Thyroid gland (tissue), 4 donors: ENCODE results near the gene MRPL9. TPM values are rescaled to one million over a fixed set of nuclear protein-coding genes. Genes with fewer than 3 reads are reported as not detected.

Experiments
- DNase-seq, 2 donors: peaks; one replicate each; pipeline ENCODE4 v3.0.0-alpha.2; 2019
- H3K27ac ChIP-seq, 3 donors: fragments of 200-600 bp; sonication (generic); 1 replicate in 2 of 3; 2 replicates in 1 of 3; pipeline ENCODE4 v1.5.1; 2016 to 2019; ENCODE audit warnings: mild to moderate bottlenecking in 1 of 3, moderate library complexity in 1 of 3
- H3K27me3 ChIP-seq: fragments of 200-600 bp; sonication (generic); one replicate; pipeline ENCODE4 v1.5.1; 2019
- H3K36me3 ChIP-seq, 2 donors: fragments of 200-600 bp; sonication (generic); one replicate each; pipeline ENCODE4 v1.5.1; 2016 to 2019
- H3K4me1 ChIP-seq, 2 donors: fragments of 200-600 bp; sonication (generic); one replicate each; pipeline ENCODE4 v1.5.1; 2017 to 2019
- H3K4me3 ChIP-seq, 3 donors: fragments of 200-600 bp; sonication (generic); replicated peaks in 1 of 3; 1 replicate in 2 of 3; 2 replicates in 1 of 3; pipeline ENCODE4 v1.5.1; 2016; ENCODE audit warnings: mild to moderate bottlenecking in 1 of 3
- H3K9me3 ChIP-seq: fragments of 200-600 bp; sonication (generic); one replicate; pipeline ENCODE4 v1.5.1; 2017
- CTCF ChIP-seq, 6 experiments: fragments of 200-600 bp in 3 of 6; fragments of 450-650 bp in 3 of 6; sonication (generic) in 3 of 6; IDR thresholded peaks; one replicate each; pipeline ENCODE4 v1.5.1; 2016 to 2019; ENCODE audit warnings: antibody characterized with exemption in 6 of 6, mild to moderate bottlenecking in 2 of 6, inconsistent platforms in 1 of 6, moderate library complexity in 1 of 6
- POLR2A ChIP-seq, 2 donors: fragments of 450-650 bp; IDR thresholded peaks; one replicate each; pipeline ENCODE4 v1.6.1; 2017; ENCODE audit warnings: antibody characterized with exemption in 2 of 2, mild to moderate bottlenecking in 2 of 2, moderate library complexity in 1 of 2
- WGBS, 2 donors: methylation state at CpG; one replicate each; pipeline ENCODE4 v1.1.5; 2017; 5-methylcytosine and 5-hydroxymethylcytosine counted together
- intact Hi-C: fragments of 100-400 bp; cut with DNase I; formaldehyde crosslinking; loops from one replicate; pipeline ENCODE4 v1.15.1; 2023
- total RNA-seq, 4 donors: library from RNA; depleted of rRNA; stranded (reverse); fragments of >200 nt; gene quantifications; one replicate each; pipeline ENCODE4 v1.2.3, GENCODE V29; 2016

MRPL9 gene
- total RNA-seq, 4 donors from 2014 or later: 57.2 to 66.5 (median 61.8) TPM

DNA sequence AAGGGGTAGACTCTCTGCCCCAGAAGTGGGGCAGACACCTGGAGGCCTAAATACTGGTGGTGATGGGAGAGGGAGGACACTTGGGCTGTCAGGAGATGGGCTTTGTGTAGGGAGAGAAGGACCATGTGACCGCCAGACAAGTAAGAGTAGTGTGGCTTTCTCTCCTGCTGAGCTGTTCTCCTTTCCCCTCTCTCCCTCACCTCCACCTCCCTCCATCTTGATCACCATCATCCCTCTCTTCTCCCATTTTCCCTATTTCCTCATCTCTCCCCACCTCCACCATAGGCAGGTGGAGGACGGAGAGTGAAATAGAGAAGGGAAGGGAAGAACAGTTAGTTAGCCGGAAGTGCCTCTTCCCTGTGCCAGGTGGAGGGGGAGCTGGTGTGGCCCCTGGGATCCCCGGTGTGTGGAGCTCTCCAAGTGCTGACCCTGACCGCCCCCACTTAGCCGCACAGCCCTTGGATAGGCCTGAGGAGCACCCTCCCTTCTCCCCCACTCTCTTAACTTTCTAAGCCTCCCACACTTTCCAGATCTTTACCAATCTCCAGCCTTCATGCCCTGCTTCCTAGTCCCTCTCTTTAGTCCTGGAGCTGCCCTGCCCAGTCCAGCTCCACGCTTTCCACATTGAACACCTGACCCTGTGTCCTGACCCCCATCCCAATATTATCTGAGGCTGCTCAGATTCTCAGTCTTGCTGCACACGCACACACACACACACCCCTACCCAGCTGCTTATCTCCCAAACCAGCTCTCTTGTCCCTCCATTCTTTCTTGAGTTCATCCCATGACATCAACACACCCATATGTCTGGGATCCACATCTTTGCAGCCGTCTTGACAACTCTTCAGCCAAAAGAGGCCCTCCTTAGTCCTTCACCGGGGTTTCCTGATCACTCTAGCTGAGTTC, 48.2 kb downstream of the MRPL9 start:
- H3K36me3 ChIP-seq: no peaks in the 10 kb centered on the region
- H3K4me3 ChIP-seq: no peak overlapping the region
- TF ChIP-seq CTCF (IDR thresholded peaks at IDR 0.05) (no peak), POLR2A (IDR thresholded peaks at IDR 0.05) (no peak)
- no peaks in the 10 kb centered on the region for H3K9me3 ChIP-seq
- peaks cover 0 to 12% of the 10 kb centered on the region in 2 donors for H3K4me1 ChIP-seq
- DNase-seq: no peak
- peaks cover 9% of the 10 kb centered on the region for H3K27me3 ChIP-seq
- intact Hi-C loops: no loop called here
- no peak overlapping the region for H3K27ac ChIP-seq
- WGBS, 2 donors: 57 to 59% methylated on average over 10 of the region's 10 CpGs

- WGBS, 2 donors: 90 to 93% methylated on average over 2 of the region's 2 CpGs
- no peak overlapping the region for H3K27ac ChIP-seq
- intact Hi-C loops: no loop called here
Measured at GRCh38 chr1:151713874-151714273, 49.4 kb downstream of the MRPL9 start.

GRCh38 chr1:151713044-151713443, 50.3 kb downstream of the MRPL9 start:
- Histone ChIP-seq H3K27me3 (peaks cover 9% of the 10 kb centered on the region), H3K4me1 (peaks cover 0 to 12% of the 10 kb centered on the region in 2 donors), H3K27ac (no peak overlapping the region), H3K4me3 (no peak overlapping the region), H3K9me3 (no peaks in the 10 kb centered on the region), H3K36me3 (no peaks in the 10 kb centered on the region)
- no peak for TF ChIP-seq CTCF (IDR thresholded peaks at IDR 0.05)
- no peak for TF ChIP-seq POLR2A (IDR thresholded peaks at IDR 0.05)
- 94% methylated on average over 2 of the region's 2 CpGs; no CpG with 5 or more reads in 1 of the 2 donors for WGBS, 2 donors
- DNase-seq: no peak
- intact Hi-C loops: no loop called here

More at GRCh38 chr1:151713874-151714273, 49.4 kb downstream of the MRPL9 start:
- no peaks in the 10 kb centered on the region for H3K9me3 ChIP-seq
- peaks cover 9% of the 10 kb centered on the region for H3K27me3 ChIP-seq
- peaks cover 0 to 12% of the 10 kb centered on the region in 2 donors for H3K4me1 ChIP-seq
- no peak for TF ChIP-seq CTCF (IDR thresholded peaks at IDR 0.05)
- no peak for TF ChIP-seq POLR2A (IDR thresholded peaks at IDR 0.05)
- no peak overlapping the region for H3K4me3 ChIP-seq
- no peak for DNase-seq
- H3K36me3 ChIP-seq: no peaks in the 10 kb centered on the region

GRCh38 chr1:151711951-151712350, 51.3 kb downstream of the MRPL9 start:
- Histone ChIP-seq H3K4me3 (no peak overlapping the region), H3K9me3 (no peaks in the 10 kb centered on the region), H3K36me3 (no peaks in the 10 kb centered on the region), H3K4me1 (peaks cover 0 to 5% of the 10 kb centered on the region in 2 donors), H3K27me3 (peaks cover 9% of the 10 kb centered on the region), H3K27ac (no peak overlapping the region)
- intact Hi-C loops: no loop called here
- 56 to 61% methylated on average over 10 of the region's 10 CpGs for WGBS, 2 donors
- TF ChIP-seq POLR2A (IDR thresholded peaks at IDR 0.05): no peak
- TF ChIP-seq CTCF (IDR thresholded peaks at IDR 0.05): no peak
- DNase-seq: no peak
